ENCODE results near the gene PPP1R9A. TPM values are rescaled to one million over a fixed set of nuclear protein-coding genes. Genes with fewer than 3 reads are reported as not detected.

Gene PPP1R9A
- total RNA-seq, 1 experiment from 2014 or later: 13.5 TPM

- no peaks in the 10 kb centered on the region for H3K36me3 ChIP-seq (ENCODE audit: control insufficient read depth in 1 of 2, insufficient read depth in 2 of 2, low read length in 2 of 2)
- H3K9me3 ChIP-seq (ENCODE audit: control insufficient read depth in 1 of 2, insufficient read depth in 1 of 2, low read depth in 1 of 2, low read length in 2 of 2): no peaks in the 10 kb centered on the region
- no peaks in the 10 kb centered on the region for H3K79me2 ChIP-seq (ENCODE audit: insufficient read depth, low read length)
- CTCF ChIA-PET: no interaction called here
- no peak for TF ChIP-seq EZH2phosphoT487 (IDR thresholded peaks at IDR 0.05; ENCODE audit: borderline replicate concordance)
- no peak for TF ChIP-seq YY1 (IDR thresholded peaks at IDR 0.05; ENCODE audit: extremely low read depth, insufficient replicate concordance, low read depth, low read length)
- no peak for TF ChIP-seq POLR2AphosphoS5 (IDR thresholded peaks at IDR 0.05; ENCODE audit: low read depth, low read length)
- TF ChIP-seq JUND (IDR thresholded peaks at IDR 0.05): no peak
- TF ChIP-seq POLR2A (IDR thresholded peaks at IDR 0.05; ENCODE audit: borderline replicate concordance, extremely low read depth, insufficient read depth, insufficient read length): no peak
- TF ChIP-seq ZFX (IDR thresholded peaks at IDR 0.05): no peak
- no peak for TF ChIP-seq SIN3A (IDR thresholded peaks at IDR 0.05; ENCODE audit: low read depth)
- no peak for TF ChIP-seq CTCF (IDR thresholded peaks at IDR 0.05 in 2 of 3, conservative IDR thresholded peaks at IDR 0.05 in 1 of 3; ENCODE audit: borderline replicate concordance in 1 of 3, insufficient read depth in 1 of 3, low read depth in 2 of 3, low read length in 2 of 3)
- TF ChIP-seq MAX (IDR thresholded peaks at IDR 0.05): no peak
- no peak for TF ChIP-seq CBX3 (IDR thresholded peaks at IDR 0.05; ENCODE audit: low read depth)
- TF ChIP-seq CEBPB (IDR thresholded peaks at IDR 0.05; ENCODE audit: low read depth): no peak
- no peak for TF ChIP-seq ZNF274 (IDR thresholded peaks at IDR 0.05; ENCODE audit: low read depth, low read length)
- no peak for TF ChIP-seq SRF (IDR thresholded peaks at IDR 0.05; ENCODE audit: low read depth)
- RAD21 ChIA-PET (ENCODE audit: low non-redundant PET in 1 of 2, low total read pairs in 2 of 2, uncharacterized antibody in 2 of 2, unreplicated experiment in 2 of 2): interaction anchor here in 1 of 2 experiments (1.0 kb wide), 1 partner anchor 26 kb away, joined by 3 read pairs; no protein-coding TSS in a partner anchor
- H3K9me2 ChIP-seq (ENCODE audit: insufficient read depth): no peaks in the 10 kb centered on the region
- H3K27ac ChIP-seq (ENCODE audit: low read depth, low read length): no peak overlapping the region
- no peak overlapping the region for H3K4me2 ChIP-seq (ENCODE audit: low read length)
- BruUV-seq (replicated peaks): no TSS peak
- H3K4me1 ChIP-seq (ENCODE audit: control insufficient read depth in 1 of 2, insufficient read depth in 2 of 2, low read length in 2 of 2): peaks cover 0 to 8% of the 10 kb centered on the region in 2 experiments; a peak in 3 of 4 replicates
- no peak for ATAC-seq
- no peak overlapping the region for H3K4me3 ChIP-seq (replicated peaks in 1 of 2; ENCODE audit: low read depth in 1 of 2, low read length in 2 of 2)
- H2AFZ ChIP-seq (ENCODE audit: low read depth, low read length, poor library complexity, severe bottlenecking): peak overlapping the region; percentile 34
- POLR2A ChIA-PET: no interaction called here
- no peak for DNase-seq (ENCODE audit: low read depth, low spot score)
- no peaks in the 10 kb centered on the region for H3K27me3 ChIP-seq (ENCODE audit: insufficient read depth, low read length)
- H3K9ac ChIP-seq (ENCODE audit: low read length): no peak overlapping the region
- H4K20me1 ChIP-seq (ENCODE audit: insufficient read depth): no peaks in the 10 kb centered on the region
- intact Hi-C loops (cut with micrococcal nuclease): no loop called here
These were observed 18.3 kb upstream of the PPP1R9A start for GRCh38 chr7:94888995-94889523.
